Measurements from ENCODE around the gene SGMS1.

- no peak for TF ChIP-seq CTCF (conservative IDR thresholded peaks at IDR 0.05 in 1 of 2, IDR thresholded peaks at IDR 0.05 in 1 of 2; ENCODE audit: low read depth in 1 of 2, low read length in 2 of 2)
- TF ChIP-seq EZH2 (IDR thresholded peaks at IDR 0.05; ENCODE audit: low read length, missing control alignments) = no peak
These were observed 21.8 kb downstream of the SGMS1 start for GRCh38 chr10:50601974-50602373.
